ENCODE data around the gene C4B.
"Not testable (repeated sequence)": the region's sequence is repeated elsewhere in the genome, so short reads cannot be mapped to it uniquely, and the experiment has no call there.

- TF ChIP-seq POLR2A (IDR thresholded peaks at IDR 0.05; ENCODE audit: low read depth, low read length); POLR2AphosphoS5 (IDR thresholded peaks at IDR 0.05; ENCODE audit: low read depth, low read length); TAF1 (IDR thresholded peaks at IDR 0.05; ENCODE audit: low read depth, low read length); POU2F2 (IDR thresholded peaks at IDR 0.05; ENCODE audit: low read depth, low read length); SPI1 (IDR thresholded peaks at IDR 0.05; ENCODE audit: low read depth, low read length); PAX5 (IDR thresholded peaks at IDR 0.05; ENCODE audit: insufficient read depth, low read length, severe bottlenecking): not testable (repeated sequence)
Measured at GRCh38 chr6:32041050-32041321, 26.4 kb downstream of the C4B start.
